C4-2B (cell line): ENCODE measurements around the gene FHL3.

Source experiments
- ZFX ChIP-seq: fragments of 450-650 bp; IDR thresholded peaks from 2 replicates; pipeline ENCODE4 v1.6.1; 2017
- TF ChIP-seq, protein P1 (sequence below): fragments of 450-650 bp; conservative IDR thresholded peaks from 2 replicates; pipeline ENCODE4 v1.5.1; 2017; ENCODE audit warnings: mild to moderate bottlenecking

DNA sequence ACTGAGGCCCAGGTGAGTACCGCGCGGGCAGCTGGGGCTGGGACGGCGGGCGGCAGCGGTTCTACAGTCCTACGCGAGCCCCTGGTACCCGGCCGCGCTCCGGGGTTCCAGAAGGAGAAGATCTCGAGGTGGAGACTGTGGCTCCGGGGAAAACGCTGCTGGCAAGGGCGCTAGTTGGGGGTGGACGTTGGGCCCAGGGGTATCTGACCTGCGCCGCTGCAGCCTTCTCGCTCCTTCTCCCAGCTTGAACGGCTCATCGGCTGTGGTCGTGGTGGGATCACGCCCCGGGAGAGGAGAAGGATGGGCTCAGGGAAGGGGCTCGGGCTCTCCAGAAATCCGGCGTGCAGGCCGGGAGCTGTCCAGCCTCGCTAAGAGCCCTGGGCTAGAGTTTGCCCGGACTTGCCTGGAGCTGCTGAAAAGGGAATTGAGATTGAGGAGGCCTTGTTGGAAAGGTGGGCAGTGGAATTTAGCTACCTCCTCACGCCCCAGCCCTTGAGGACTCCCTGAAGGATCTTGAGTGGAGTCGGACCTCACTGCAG, 42.4 kb upstream of the FHL3 start:
- TF ChIP-seq, protein P1, sequence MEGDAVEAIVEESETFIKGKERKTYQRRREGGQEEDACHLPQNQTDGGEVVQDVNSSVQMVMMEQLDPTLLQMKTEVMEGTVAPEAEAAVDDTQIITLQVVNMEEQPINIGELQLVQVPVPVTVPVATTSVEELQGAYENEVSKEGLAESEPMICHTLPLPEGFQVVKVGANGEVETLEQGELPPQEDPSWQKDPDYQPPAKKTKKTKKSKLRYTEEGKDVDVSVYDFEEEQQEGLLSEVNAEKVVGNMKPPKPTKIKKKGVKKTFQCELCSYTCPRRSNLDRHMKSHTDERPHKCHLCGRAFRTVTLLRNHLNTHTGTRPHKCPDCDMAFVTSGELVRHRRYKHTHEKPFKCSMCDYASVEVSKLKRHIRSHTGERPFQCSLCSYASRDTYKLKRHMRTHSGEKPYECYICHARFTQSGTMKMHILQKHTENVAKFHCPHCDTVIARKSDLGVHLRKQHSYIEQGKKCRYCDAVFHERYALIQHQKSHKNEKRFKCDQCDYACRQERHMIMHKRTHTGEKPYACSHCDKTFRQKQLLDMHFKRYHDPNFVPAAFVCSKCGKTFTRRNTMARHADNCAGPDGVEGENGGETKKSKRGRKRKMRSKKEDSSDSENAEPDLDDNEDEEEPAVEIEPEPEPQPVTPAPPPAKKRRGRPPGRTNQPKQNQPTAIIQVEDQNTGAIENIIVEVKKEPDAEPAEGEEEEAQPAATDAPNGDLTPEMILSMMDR: no peak
- TF ChIP-seq ZFX: no peak
